ENCODE data around the gene TAOK3.

- TF ChIP-seq CTCF (IDR thresholded peaks at IDR 0.05): no peak
- TF ChIP-seq POLR2AphosphoS5 (IDR thresholded peaks at IDR 0.05): no peak
- no peak for TF ChIP-seq POLR2A (IDR thresholded peaks at IDR 0.05)
Observed at GRCh38 chr12:118368821-118369220, 3.9 kb downstream of the TAOK3 start.

All from stomach (tissue), 4 donors.